GM10266 (cell line): ENCODE measurements around the gene TMEM238.
"Not testable (repeated sequence)": the region's sequence is repeated elsewhere in the genome, so short reads cannot be mapped to it uniquely, and the experiment has no call there.

Experiments
- DNase-seq: peaks from one replicate; pipeline ENCODE4 v3.0.0; 2012; ENCODE audit errors: extremely low spot score
- TF ChIP-seq, protein P1 (sequence below): IDR thresholded peaks from 2 replicates; pipeline ENCODE4 v1.5.1; 2012; ENCODE audit warnings: mild to moderate bottlenecking, low read depth; ENCODE audit not compliant: control insufficient read depth, insufficient read depth; ENCODE audit errors: missing control alignments

The TMEM238 gene

DNA sequence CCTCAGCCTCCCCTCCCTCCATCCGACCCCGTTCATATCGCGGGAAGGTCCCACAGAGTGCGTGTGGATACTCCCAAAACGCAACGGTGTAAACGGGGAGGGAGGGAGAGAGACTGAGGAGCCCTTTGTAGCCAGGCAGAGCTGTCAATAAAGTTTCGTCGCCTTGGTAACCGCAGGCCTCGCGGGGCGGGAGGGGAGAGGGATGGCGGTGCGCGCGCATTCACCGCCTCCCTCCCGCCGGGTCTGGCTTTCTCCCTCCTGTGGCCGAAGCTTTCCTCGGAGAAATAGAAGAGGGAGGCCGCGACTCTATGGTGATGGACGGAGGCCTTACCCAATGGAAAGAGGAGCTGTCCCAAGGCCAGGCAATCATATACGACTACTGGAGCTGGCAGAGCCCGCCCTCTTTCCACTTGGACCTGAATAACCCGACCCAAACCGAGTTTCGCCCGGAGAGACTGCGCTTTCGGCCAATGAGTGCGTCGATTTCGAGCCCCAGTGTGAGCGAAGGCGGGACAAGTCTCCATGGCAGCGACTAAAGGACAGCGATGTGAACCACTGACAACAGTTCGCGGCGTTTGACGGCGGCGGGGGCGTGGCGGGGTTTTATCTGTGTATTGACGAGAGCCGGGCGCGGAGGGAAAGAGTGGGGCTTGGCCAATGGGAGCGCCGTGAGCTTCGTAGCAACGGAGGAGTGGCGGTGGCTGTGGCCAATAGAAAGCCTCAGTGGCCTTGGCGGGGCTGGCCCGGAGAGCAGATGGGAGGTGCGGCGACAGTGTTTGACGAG, 44.8 kb downstream of the TMEM238 start, which contains the start of gene KMT5C:
TSS of gene KMT5C (plus strand) at position 772 of the 784 bp plus-strand sequence. CDS start 2,061 bp downstream, outside the sequence.
- TF ChIP-seq, protein P1, sequence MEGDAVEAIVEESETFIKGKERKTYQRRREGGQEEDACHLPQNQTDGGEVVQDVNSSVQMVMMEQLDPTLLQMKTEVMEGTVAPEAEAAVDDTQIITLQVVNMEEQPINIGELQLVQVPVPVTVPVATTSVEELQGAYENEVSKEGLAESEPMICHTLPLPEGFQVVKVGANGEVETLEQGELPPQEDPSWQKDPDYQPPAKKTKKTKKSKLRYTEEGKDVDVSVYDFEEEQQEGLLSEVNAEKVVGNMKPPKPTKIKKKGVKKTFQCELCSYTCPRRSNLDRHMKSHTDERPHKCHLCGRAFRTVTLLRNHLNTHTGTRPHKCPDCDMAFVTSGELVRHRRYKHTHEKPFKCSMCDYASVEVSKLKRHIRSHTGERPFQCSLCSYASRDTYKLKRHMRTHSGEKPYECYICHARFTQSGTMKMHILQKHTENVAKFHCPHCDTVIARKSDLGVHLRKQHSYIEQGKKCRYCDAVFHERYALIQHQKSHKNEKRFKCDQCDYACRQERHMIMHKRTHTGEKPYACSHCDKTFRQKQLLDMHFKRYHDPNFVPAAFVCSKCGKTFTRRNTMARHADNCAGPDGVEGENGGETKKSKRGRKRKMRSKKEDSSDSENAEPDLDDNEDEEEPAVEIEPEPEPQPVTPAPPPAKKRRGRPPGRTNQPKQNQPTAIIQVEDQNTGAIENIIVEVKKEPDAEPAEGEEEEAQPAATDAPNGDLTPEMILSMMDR, result no peak
- peak; percentile 99 for DNase-seq

DNA sequence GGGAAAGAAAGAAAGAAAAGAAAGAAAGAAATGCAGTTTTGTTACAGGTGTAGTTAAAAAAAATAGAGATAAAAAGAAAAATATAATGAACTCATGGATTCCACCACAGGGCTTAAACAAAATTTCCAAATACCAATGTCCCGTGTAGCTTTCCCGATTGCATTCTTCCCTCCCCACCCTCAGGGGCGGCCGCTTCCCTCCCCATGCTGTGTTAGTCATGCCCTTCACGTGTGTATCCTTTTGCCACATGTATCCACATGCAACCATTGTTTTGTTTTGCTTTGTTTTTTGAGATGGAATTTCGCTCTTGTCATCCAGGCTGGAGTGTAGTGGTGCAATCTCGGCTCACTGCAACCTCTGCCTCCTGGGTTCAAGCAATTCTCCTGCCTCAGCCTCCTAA, 48.0 kb downstream of the TMEM238 start:
- TF ChIP-seq, protein P1, result no peak

DNA sequence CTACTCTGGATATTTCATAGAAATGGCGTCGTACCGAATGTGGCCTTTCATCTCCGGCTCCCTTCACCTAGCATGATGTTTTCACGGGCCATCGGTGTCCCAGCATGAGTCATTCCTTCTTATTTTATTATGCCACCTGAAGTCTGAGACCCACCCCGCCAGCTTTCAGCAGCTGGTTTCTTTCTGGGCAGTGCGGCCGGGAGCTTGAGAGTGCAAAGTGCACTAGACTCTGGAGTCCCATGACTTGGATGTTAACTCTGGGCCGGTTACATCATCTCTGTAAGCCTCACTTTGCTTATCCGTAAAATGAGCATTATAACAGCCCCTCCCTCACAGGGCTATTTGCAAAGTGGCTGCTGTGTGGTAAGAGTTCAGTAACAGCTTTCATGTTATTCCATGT, 50.2 kb downstream of the TMEM238 start:
- no peak for DNase-seq
- TF ChIP-seq, protein P1, result no peak

More for the DNA sequence above, 48.0 kb downstream of the TMEM238 start:
- no peak for DNase-seq

DNA sequence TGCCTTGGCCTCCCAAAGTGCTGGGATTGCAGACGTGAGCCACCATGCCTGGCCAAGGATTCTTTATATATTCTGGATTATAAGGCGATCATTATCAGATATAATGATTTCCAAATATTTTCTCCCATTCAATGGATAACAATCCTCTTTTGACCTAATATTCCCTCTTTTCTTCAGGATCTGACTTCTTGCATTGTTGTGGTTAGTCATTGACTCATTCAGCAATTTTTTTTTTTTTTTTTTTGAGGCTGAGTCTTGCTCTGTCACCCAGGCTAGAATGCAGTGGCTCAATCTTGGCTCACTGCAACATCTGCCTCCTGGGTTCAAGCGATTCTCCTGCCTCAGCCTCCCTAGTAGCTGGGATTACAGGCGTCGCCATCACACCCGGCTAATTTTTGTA, 54.3 kb downstream of the TMEM238 start:
- DNase-seq, result not testable (repeated sequence)
